GM23248 (cell line): ENCODE data around the gene ACSF3. TPM values are rescaled to one million over a fixed set of nuclear protein-coding genes. Genes with fewer than 3 reads are reported as not detected.

ENCODE experiments used
- DNase-seq: peaks from one replicate; pipeline ENCODE4 v3.0.0-alpha.2; 2015
- H2AFZ ChIP-seq: fragments of 200-600 bp; sonication (generic); 2 replicates; pipeline ENCODE4 v1.6.1; 2016; ENCODE audit warnings: antibody characterized with exemption
- H3F3A ChIP-seq: fragments of 200-600 bp; sonication (generic); 2 replicates; pipeline ENCODE4 v1.6.1; 2016; ENCODE audit warnings: mild to moderate bottlenecking, antibody characterized with exemption, mixed run types; ENCODE audit not compliant: insufficient read depth
- H3K27ac ChIP-seq: fragments of 200-600 bp; sonication (generic); 2 replicates; pipeline ENCODE4 v1.5.1; 2016; ENCODE audit warnings: mild to moderate bottlenecking
- H3K27me3 ChIP-seq: fragments of 200-600 bp; sonication (generic); replicated peaks from 2 replicates; pipeline ENCODE4 v1.6.1; 2016; ENCODE audit warnings: mild to moderate bottlenecking; ENCODE audit not compliant: insufficient read depth
- H3K36me3 ChIP-seq: fragments of 200-600 bp; sonication (generic); 2 replicates; pipeline ENCODE4 v1.6.1; 2016; ENCODE audit warnings: low read depth, mild to moderate bottlenecking
- H3K4me1 ChIP-seq: fragments of 200-600 bp; sonication (generic); 2 replicates; pipeline ENCODE4 v1.6.1; 2016; ENCODE audit warnings: mild to moderate bottlenecking; ENCODE audit not compliant: insufficient read depth
- H3K4me2 ChIP-seq: fragments of 200-600 bp; sonication (generic); one replicate; pipeline ENCODE4 v1.6.1; 2016; ENCODE audit warnings: mild to moderate bottlenecking; ENCODE audit not compliant: unreplicated experiment
- H3K4me3 ChIP-seq: fragments of 200-600 bp; sonication (generic); 2 replicates; pipeline ENCODE4 v1.5.1; 2016; ENCODE audit warnings: mild to moderate bottlenecking
- H3K79me2 ChIP-seq: fragments of 200-600 bp; sonication (generic); 2 replicates; pipeline ENCODE4 v1.6.1; 2016; ENCODE audit warnings: mild to moderate bottlenecking; ENCODE audit not compliant: insufficient read depth
- H3K9ac ChIP-seq: fragments of 200-600 bp; sonication (generic); 2 replicates; pipeline ENCODE4 v1.6.1; 2016; ENCODE audit warnings: mild to moderate bottlenecking
- H3K9me2 ChIP-seq: fragments of 200-600 bp; sonication (generic); 2 replicates; pipeline ENCODE4 v1.6.1; 2016; ENCODE audit warnings: mixed run types, mild to moderate bottlenecking, moderate library complexity; ENCODE audit not compliant: insufficient read depth
- H3K9me3 ChIP-seq: fragments of 200-600 bp; sonication (generic); one replicate; pipeline ENCODE4 v1.6.1; 2017; ENCODE audit warnings: low read depth
- H4K20me1 ChIP-seq: fragments of 200-600 bp; sonication (generic); 2 replicates; pipeline ENCODE4 v1.6.0; 2016; ENCODE audit not compliant: insufficient read depth
- EZH2 ChIP-seq: fragments of 200-600 bp; sonication (generic); IDR thresholded peaks from 2 replicates; pipeline ENCODE4 v1.6.1; 2018; ENCODE audit warnings: antibody characterized with exemption, mild to moderate bottlenecking; ENCODE audit not compliant: insufficient read depth, poor library complexity, severe bottlenecking
- EZH2phosphoT487 ChIP-seq: fragments of 200-600 bp; sonication (generic); IDR thresholded peaks from 2 replicates; pipeline ENCODE4 v1.6.1; 2018; ENCODE audit warnings: antibody characterized with exemption, moderate library complexity, mild to moderate bottlenecking, low read depth; ENCODE audit not compliant: insufficient read depth
- WGBS, 2 experiments: methylation state at CpG; one replicate each; pipeline ENCODE4 v1.1.6; 2015 to 2017; ENCODE audit warnings: low lambda C conversion rate in 2 of 2, low coverage in 1 of 2; ENCODE audit errors: missing lambda C conversion rate in 2 of 2; 5-methylcytosine and 5-hydroxymethylcytosine counted together
- in situ Hi-C: fragments of 300-500 bp; cut with MboI; formaldehyde crosslinking; loops from 2 replicates; pipeline ENCODE4 v1.15.0; 2020
- polyA plus RNA-seq: library from polyadenylated mRNA; unstranded; fragments of >200 nt; fragmentation: Nextera tagmentation; extraction: Ambion mirVana; gene quantifications from 2 replicates; pipeline ENCODE4 v1.2.1, GENCODE V29; 2016
- total RNA-seq: library from RNA; depleted of rRNA; stranded (reverse); fragments of >200 nt; shearing (Covaris generic); gene quantifications from 2 replicates; pipeline ENCODE4 v1.2.3, GENCODE V29; 2014

The ACSF3 gene
- total and polyA plus RNA-seq, 2 experiments from 2014 or later: 15.9 to 17.1 TPM

- H3K4me1 ChIP-seq: no peaks in the 10 kb centered on the region
- no peak for DNase-seq
- no peak overlapping the region for H3K9ac ChIP-seq
- H3K36me3 ChIP-seq: no peaks in the 10 kb centered on the region
- H3F3A ChIP-seq: no peaks in the 10 kb centered on the region
- TF ChIP-seq EZH2phosphoT487: no peak
- TF ChIP-seq EZH2: no peak
- H2AFZ ChIP-seq: no peak overlapping the region
- WGBS, 2 experiments: 72 to 73% methylated on average over 22 to 30 of the region's 30 CpGs
- no peaks in the 10 kb centered on the region for H3K9me3 ChIP-seq
- no peaks in the 10 kb centered on the region for H3K79me2 ChIP-seq
- H3K4me3 ChIP-seq: no peak overlapping the region
- no peaks in the 10 kb centered on the region for H4K20me1 ChIP-seq
- H3K4me2 ChIP-seq: no peak overlapping the region
- H3K9me2 ChIP-seq: no peaks in the 10 kb centered on the region
- in situ Hi-C loops: no loop called here
- no peak overlapping the region for H3K27ac ChIP-seq
- H3K27me3 ChIP-seq: peaks cover 24% of the 10 kb centered on the region
Observed at GRCh38 chr16:89062389-89063345, 31.0 kb upstream of the ACSF3 start.

GRCh38 chr16:89063768-89064320, 29.8 kb upstream of the ACSF3 start:
- Histone ChIP-seq H3K4me3 (no peak overlapping the region), H3K27me3 (peaks cover 30% of the 10 kb centered on the region), H3K9me2 (no peaks in the 10 kb centered on the region), H3K4me2 (no peak overlapping the region), H3K9me3 (no peaks in the 10 kb centered on the region), H2AFZ (no peak overlapping the region), H3K79me2 (no peaks in the 10 kb centered on the region), H4K20me1 (no peaks in the 10 kb centered on the region), H3F3A (no peaks in the 10 kb centered on the region), H3K27ac (no peak overlapping the region), H3K4me1 (no peaks in the 10 kb centered on the region), H3K36me3 (no peaks in the 10 kb centered on the region), H3K9ac (no peak overlapping the region)
- no peak for DNase-seq
- in situ Hi-C loops: no loop called here
- WGBS, 2 experiments: 59 to 60% methylated on average over 13 to 17 of the region's 17 CpGs
- TF ChIP-seq EZH2phosphoT487: no peak
- no peak for TF ChIP-seq EZH2

- no peak overlapping the region for H3K9ac ChIP-seq
- no peaks in the 10 kb centered on the region for H3F3A ChIP-seq
- no peak overlapping the region for H2AFZ ChIP-seq
- H3K4me3 ChIP-seq: no peak overlapping the region
- H3K27ac ChIP-seq: no peak overlapping the region
- no peaks in the 10 kb centered on the region for H3K4me1 ChIP-seq
- WGBS, 2 experiments: 67 to 73% methylated on average over 27 to 32 of the region's 32 CpGs
- H3K36me3 ChIP-seq: no peaks in the 10 kb centered on the region
- TF ChIP-seq EZH2phosphoT487 (no peak), EZH2 (no peak)
- H3K27me3 ChIP-seq: peaks cover 30% of the 10 kb centered on the region
- H3K9me2 ChIP-seq: no peaks in the 10 kb centered on the region
- no peaks in the 10 kb centered on the region for H3K79me2 ChIP-seq
- H4K20me1 ChIP-seq: no peaks in the 10 kb centered on the region
- no peak overlapping the region for H3K4me2 ChIP-seq
- no peak for DNase-seq
- in situ Hi-C loops: no loop called here
- no peaks in the 10 kb centered on the region for H3K9me3 ChIP-seq
Observed at GRCh38 chr16:89064606-89065457, 28.8 kb upstream of the ACSF3 start.

- Histone ChIP-seq H3K4me3 (no peak overlapping the region), H4K20me1 (no peaks in the 10 kb centered on the region), H3K9ac (no peak overlapping the region), H3K9me2 (no peaks in the 10 kb centered on the region), H3K4me1 (no peaks in the 10 kb centered on the region), H3K27ac (no peak overlapping the region), H3F3A (no peaks in the 10 kb centered on the region), H2AFZ (no peak overlapping the region), H3K36me3 (no peaks in the 10 kb centered on the region), H3K4me2 (no peak overlapping the region), H3K9me3 (no peaks in the 10 kb centered on the region), H3K27me3 (peaks cover 26% of the 10 kb centered on the region), H3K79me2 (no peaks in the 10 kb centered on the region)
- 71 to 79% methylated on average over 11 of the region's 11 CpGs for WGBS, 2 experiments
- DNase-seq: no peak
- TF ChIP-seq EZH2phosphoT487 (no peak), EZH2 (no peak)
- in situ Hi-C loops: no loop called here
Observed at GRCh38 chr16:89065458-89065822, 28.2 kb upstream of the ACSF3 start.
